Skin epidermis (tissue), 12 donors: Measurements from ENCODE around the gene KCNF1.

Experiments used
- H3K27ac ChIP-seq, 21 experiments: fragments of 200-600 bp; sonication (generic) in 11 of 21; one replicate each; pipeline ENCODE4 v1.5.0; 2020; ENCODE audit warnings: mild to moderate bottlenecking in 3 of 21, inconsistent platforms in 2 of 21, moderate library complexity in 2 of 21
- H3K4me3 ChIP-seq, 7 experiments: fragments of 200-600 bp; sonication (generic) in 2 of 7; one replicate each; pipeline ENCODE4 v1.5.0; 2020; ENCODE audit warnings: inconsistent platforms in 2 of 7, mild to moderate bottlenecking in 2 of 7, moderate library complexity in 1 of 7

KCNF1 gene, protein sequence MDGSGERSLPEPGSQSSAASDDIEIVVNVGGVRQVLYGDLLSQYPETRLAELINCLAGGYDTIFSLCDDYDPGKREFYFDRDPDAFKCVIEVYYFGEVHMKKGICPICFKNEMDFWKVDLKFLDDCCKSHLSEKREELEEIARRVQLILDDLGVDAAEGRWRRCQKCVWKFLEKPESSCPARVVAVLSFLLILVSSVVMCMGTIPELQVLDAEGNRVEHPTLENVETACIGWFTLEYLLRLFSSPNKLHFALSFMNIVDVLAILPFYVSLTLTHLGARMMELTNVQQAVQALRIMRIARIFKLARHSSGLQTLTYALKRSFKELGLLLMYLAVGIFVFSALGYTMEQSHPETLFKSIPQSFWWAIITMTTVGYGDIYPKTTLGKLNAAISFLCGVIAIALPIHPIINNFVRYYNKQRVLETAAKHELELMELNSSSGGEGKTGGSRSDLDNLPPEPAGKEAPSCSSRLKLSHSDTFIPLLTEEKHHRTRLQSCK

DNA sequence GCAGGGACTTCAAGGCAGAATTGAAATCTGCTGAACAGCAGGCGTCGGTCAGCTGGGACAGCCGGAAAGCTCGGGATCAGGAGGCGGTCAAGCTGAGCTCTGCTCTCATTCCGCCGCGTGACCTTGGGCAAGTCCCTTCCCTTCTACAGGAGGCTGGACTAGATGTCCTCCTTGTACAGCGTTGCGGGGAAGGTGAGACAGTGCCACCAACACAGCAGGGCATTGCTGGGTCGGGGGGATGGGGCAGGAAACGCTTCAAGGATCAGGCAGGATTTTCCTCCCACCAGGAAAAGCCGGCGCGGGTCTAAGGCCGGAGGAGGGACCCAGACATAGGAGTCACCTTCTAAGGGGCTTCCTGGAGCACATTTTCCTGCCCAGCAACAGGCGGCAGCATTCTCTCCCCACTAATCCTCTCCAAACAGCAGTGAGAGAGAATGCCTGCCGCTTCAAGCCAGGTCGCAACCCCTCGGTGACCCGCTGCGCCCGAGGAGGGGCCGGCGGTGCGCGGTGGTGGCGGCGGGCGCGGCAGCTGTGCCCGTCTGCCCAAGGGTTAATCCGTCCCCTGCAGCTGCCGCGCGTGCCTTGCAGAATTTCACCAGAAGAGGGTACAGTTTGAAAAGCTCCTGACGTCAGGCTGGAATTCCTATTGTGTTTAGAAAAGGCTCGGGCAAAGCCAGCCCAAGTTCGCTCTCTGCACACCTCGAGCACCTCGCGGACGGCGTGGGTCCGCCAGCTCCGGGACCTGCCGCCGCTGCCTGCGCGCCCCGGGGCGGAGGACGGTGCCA lies at the start of gene KCNF1:
Gene KCNF1 (plus strand): TSS at position 644 of the 785 bp plus-strand sequence. CDS start 493 bp downstream, outside the sequence.
- H3K27ac ChIP-seq: no peak within 1 kb of the TSS
- peak within 1 kb of the TSS in 3 of 7 experiments; percentile 8 to 31 (median 9) for H3K4me3 ChIP-seq

- Histone ChIP-seq H3K27ac (no peak overlapping the region), H3K4me3 (no peak overlapping the region)
Measured at GRCh38 chr2:10862330-10862729, 49.4 kb upstream of the KCNF1 start.

DNA sequence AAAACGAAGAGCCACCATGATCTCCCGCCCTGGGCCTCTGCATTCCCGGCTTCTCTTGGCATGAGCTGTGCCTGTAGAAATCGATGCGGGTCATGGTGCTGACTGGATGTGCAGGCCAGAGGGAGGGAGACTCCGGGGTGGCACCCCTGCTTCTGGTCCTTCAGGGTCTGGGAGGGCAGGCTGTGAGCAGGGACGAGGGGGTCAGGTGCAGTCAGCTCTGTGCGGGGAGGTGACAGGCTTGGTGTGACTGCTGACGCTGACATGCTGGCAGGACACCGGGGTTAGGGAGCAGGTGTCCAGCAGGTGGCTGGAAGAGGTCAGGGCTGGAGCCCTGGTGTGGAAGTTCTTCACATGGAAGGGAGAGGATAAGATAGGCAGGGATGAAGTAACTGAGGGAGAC lies 48.7 kb upstream of the KCNF1 start:
- H3K27ac ChIP-seq: no peak overlapping the region

GRCh38 chr2:10863837-10864236 lies 47.9 kb upstream of the KCNF1 start:
- H3K27ac ChIP-seq: no peak overlapping the region

More for the DNA sequence above, 48.7 kb upstream of the KCNF1 start:
- no peak overlapping the region for H3K4me3 ChIP-seq

DNA sequence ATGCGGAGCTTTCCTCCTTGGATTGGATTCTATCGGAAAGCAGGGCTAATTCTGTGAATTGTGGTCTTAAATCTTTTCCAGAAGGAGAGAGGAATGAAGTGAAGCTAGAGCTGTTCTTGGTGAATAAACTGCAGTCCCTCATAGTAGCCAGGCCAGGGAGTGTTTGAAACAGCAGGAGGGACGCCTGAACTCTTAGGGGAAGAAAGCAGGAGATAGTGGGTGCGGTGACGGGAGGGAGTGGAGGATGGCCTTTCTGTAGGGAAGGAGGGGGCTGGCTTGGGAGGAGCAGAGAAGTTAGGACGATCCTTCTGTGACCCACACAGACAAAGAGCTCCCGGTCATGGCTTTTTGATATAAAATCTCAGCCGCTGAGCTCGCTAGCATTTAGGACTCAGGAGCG lies 47.5 kb upstream of the KCNF1 start:
- no peak overlapping the region for H3K4me3 ChIP-seq
- H3K27ac ChIP-seq: no peak overlapping the region

More at GRCh38 chr2:10863837-10864236, 47.9 kb upstream of the KCNF1 start:
- H3K4me3 ChIP-seq: no peak overlapping the region

GRCh38 chr2:10864861-10865636 lies 46.7 kb upstream of the KCNF1 start:
- Histone ChIP-seq H3K27ac (no peak overlapping the region), H3K4me3 (no peak overlapping the region)

GRCh38 chr2:10865841-10866240 lies 45.9 kb upstream of the KCNF1 start:
- Histone ChIP-seq H3K27ac (no peak overlapping the region), H3K4me3 (no peak overlapping the region)

- Histone ChIP-seq H3K27ac (no peak overlapping the region), H3K4me3 (no peak overlapping the region)
Measured at GRCh38 chr2:10867692-10868420, 43.9 kb upstream of the KCNF1 start.

DNA sequence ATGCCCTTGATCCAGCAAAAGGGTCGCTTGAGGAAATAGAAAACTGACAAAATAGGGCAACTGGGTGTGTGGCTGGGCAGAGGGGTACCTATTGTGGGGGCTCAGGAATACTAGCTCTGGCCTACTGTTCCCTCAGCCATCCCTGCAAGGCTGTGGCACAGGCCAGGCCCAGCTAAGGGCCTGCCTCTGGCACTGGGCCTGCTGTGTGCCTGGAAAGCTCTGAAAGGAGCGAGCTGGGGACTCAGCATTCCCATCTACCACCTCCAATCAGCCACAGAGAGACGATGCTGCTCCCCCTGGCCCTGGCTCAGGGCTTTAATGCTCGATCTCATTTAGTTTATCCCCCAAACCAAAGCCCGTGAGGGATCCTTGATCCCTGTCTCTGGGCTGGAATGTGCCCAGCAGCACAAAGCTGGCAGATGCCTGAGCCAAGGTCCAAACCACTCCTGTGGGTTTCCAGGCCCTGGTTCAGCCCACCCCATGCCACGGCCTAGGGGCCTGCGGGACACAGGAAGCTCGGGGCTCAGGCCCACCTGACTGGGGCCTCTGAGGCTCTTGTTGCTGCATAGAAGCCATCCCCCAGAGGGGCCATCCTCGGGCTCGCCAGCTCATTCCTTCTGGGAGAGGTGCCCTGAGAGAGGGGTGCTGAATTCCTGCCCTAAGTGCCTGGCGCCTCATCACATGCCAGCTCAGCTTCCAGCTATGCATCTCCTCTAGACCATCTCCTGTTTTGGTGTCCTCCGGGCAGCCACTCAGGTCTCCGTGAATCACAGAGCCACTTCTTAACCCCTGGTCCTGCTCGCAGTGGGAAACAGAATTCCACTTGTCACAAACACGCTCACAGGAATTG lies 43.0 kb upstream of the KCNF1 start:
- Histone ChIP-seq H3K4me3 (no peak overlapping the region), H3K27ac (no peak overlapping the region)

GRCh38 chr2:10871978-10872377 lies 39.8 kb upstream of the KCNF1 start:
- Histone ChIP-seq H3K4me3 (no peak overlapping the region), H3K27ac (no peak overlapping the region)

DNA sequence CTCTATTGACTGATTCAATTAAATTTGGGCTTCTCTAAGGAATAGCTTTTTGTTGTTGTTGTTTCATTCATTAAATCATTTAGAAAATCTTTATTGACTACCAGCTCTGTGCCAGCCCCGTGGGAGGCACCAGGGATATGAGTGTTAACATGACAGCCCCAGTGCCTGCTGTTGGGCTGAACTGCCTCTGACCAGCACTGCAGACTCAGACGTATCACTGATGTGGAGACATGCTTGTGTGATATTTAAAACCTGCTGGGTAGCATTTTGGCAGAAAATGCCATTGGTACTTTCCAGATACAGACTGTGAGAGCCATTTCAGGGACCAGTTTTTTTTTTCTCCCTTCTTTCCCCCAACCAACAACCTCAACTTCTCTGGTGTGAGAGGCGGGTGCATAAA lies 38.6 kb upstream of the KCNF1 start:
- Histone ChIP-seq H3K4me3 (no peak overlapping the region), H3K27ac (no peak overlapping the region)

DNA sequence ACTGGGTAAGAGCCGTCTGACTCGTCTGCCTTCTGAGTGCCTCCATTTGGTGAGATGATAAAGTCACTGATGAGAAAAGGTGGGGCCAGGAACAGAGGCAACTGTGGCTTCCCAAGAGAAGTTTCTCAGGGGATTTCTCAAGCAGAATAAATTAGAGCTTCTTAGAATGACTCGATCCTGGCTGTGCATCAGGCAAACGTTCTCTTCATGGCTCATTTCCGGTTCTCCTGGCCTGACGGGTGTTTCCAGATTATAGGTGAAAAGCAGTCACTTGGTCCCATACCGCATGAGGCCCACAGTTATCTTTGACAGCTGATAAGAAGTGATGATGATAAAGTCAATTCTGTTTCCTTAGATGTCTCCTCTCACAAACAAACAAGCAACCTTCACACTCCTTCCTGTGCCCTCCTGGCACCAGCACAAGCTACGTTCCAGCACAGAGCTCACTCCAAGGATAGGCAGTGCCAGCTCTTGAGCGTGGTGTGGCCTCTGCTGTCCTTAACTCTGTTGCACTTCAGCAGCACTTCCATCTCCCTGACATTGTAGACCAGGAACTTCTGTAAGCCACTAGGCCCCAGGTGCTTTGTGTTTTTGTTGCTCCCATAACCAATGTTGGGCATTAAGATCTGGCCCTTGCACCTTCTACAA lies 37.8 kb upstream of the KCNF1 start:
- peak overlapping the region in 1 of 21 experiments; percentile 8 for H3K27ac ChIP-seq
- H3K4me3 ChIP-seq: no peak overlapping the region

- no peak overlapping the region for H3K4me3 ChIP-seq
Measured at GRCh38 chr2:10875126-10875525, 36.6 kb upstream of the KCNF1 start.

DNA sequence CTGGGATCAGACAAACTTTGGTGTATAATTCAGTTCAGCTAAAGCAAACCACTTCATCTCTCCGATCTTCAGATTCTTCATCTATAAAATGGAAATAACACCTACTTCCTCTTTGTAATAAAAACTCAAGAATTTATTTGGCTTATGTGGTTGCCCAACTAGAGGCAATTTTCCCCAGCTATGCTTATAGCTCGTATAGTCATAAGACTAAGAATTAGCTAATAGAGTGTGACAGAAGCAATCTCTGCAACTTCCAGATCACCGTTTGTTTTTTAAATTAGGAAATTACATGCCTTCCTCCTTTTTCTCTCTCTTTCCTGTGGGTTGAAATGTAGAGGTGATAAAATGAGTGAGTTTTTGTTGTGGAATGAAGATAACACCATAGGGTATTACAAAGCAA lies 35.3 kb upstream of the KCNF1 start:
- Histone ChIP-seq H3K4me3 (no peak overlapping the region), H3K27ac (no peak overlapping the region)

More at GRCh38 chr2:10875126-10875525, 36.6 kb upstream of the KCNF1 start:
- H3K27ac ChIP-seq: no peak overlapping the region

GRCh38 chr2:10876963-10877362 lies 34.8 kb upstream of the KCNF1 start:
- H3K4me3 ChIP-seq: no peak overlapping the region
- H3K27ac ChIP-seq: no peak overlapping the region

GRCh38 chr2:10877651-10878111 lies 34.1 kb upstream of the KCNF1 start:
- Histone ChIP-seq H3K4me3 (no peak overlapping the region), H3K27ac (no peak overlapping the region)

DNA sequence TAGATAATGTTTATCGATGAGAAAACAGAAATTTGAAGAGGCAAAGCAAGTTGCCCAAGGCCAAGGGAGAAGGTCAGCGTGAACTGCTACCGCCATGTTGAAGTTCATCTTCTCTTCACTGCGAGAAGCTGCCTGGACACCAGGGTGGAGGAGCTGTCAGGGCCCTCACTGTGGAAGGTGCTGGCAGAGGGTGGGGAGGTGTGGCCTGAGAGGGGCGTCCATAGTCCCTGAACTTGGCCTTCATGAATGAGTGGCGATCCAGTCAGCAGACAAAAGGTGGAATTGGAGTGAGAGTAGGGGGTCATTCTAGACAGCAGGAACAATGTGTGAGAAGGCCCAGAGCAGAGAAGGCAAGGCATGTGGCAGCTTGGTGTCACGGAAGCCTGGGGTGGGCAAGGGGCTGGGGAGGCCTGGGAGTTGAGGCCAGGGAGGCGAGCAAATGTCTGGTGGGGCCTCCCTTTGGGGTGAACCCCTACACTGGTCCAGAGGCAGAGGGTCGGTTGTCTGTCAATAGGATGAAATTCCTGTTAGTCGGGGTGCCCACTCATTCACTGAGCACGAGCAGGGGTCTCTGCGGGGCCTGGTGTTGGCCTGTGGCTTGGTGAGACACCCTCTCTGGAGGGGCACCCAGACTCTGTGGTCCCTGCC lies 33.3 kb upstream of the KCNF1 start:
- Histone ChIP-seq H3K27ac (no peak overlapping the region), H3K4me3 (no peak overlapping the region)
